GM19025 (cell line): ENCODE results near the gene ARID1B.

Experiments
- ATAC-seq: cut with Tn5 transposase; IDR thresholded peaks from one replicate; pipeline ENCODE4 v1.9.1; 2021; ENCODE audit warnings: mild to moderate bottlenecking, low read depth, moderate library complexity; ENCODE audit not compliant: unreplicated experiment

Gene ARID1B

GRCh38 chr6:156790711-156791319 lies 13.6 kb downstream of the ARID1B start:
- ATAC-seq: no peak

- peak; percentile 62 for ATAC-seq
These were observed 14.2 kb downstream of the ARID1B start for GRCh38 chr6:156791320-156791850.

DNA sequence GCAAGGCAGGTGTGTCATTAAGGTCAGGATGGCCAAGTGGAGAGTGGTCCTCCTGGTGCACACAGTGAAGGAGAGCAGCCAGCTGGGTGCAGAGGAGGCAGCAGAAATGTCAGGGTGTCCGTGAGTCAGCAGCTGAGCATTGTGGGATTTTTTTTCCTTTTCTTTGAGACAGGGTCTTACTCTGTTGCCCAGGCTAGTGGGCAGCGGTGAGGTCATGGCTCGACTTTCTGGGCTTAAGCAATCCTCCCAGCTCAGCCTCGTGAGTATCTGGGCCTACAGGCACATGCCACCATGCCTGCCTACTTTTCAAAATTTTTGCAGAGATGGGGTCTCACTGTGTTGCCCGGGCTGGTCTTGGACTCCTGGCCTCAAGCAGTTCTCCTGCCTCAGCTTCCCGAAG lies 16.0 kb downstream of the ARID1B start:
- no peak for ATAC-seq

DNA sequence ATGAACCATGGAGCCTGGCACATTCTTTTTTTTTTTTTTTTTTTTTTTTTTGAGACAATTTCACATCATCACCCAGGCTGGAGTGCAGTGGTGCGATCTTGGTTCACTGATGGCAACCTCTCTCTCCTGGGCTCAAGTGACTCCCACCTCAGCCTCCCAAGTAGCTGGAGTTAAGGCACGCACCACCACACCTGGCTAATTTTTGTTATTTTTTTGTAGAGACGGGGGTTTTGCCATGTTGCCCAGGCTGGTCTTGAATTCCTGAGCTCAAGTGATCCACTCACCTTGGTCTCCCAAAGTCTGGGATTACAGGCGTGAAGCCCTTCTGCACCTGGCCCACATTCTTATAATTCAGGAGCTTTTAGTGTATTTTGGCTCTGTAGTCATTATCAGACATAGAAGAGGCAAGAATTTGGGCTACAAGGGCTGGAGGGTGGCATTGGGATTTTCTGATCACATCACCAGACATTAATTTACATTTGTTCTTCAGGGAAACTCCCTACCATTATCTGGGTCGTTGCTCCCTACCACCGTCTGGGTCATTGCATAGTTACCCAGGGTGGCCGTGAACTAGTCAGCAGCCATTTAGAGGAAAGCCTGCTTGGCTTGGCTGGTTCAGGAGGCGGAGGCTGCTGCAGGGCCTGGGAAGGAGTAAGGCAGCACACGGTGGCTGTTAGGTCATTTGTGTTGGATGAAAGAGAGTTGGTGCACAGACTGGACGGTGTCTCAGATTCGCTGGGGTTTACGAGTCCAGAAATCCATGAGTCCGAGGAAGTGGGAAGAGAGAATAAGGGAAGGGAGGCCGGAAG lies 17.6 kb downstream of the ARID1B start:
- ATAC-seq: no peak

DNA sequence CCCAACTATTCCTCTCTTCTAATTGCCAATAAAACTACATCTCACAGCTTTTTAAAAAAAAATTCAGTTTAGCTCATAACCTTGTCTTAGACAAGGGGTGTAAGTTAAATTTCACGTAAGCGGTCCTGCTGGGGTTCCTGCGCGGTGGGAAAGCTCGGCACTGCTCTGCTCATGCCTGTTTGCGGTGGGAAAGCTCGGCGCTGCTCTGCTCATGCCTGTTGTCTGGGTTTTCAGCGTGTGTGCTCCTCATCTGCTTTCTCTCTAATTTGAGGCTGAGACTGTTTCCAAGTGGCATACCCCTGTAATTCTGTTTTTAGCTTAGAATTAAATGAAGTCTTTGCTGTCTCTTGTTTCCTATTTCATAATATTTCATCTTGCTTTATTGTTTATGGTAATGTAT lies 18.6 kb downstream of the ARID1B start:
- no peak for ATAC-seq

DNA sequence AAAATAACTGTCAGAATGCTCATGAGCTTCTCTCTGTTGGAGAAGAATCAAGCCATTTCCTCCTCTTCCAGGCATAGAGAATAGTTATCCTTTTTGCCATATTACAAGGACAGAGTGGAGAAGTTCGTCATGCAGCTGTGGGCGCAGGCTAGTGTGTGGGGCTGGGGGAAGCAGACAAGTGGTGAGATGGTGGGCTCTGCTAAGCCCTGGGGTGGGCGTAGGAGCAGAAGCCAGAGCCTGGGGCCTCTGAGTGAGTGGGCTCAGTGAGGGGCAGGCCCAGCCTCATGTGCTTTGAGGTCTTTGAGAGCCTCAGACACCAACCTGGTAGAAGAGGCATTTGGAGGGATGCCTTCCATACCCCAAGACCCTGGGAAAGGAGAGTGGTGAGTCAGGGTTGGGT lies 19.4 kb downstream of the ARID1B start:
- ATAC-seq: no peak

- no peak for ATAC-seq
These were observed 20.9 kb downstream of the ARID1B start for GRCh38 chr6:156797901-156798735.

DNA sequence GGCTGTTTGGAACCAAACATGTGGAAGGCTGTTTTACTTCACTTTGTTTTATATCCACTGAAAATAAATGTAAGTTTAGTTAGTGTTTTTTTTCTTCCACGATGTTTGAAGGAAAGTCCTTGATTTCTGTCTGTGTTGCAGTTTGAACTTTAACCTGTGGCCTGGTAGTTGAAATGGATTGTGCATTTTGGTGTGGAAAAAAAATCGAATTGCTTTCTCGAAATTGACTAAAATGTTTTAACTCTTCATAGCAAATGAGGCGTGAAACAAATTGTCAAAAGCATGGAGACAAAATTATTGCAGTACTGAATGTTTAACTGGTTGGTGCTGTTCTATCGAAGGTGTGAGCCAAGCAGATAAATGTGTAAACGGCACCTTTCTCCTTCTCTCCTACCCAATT lies 24.5 kb downstream of the ARID1B start:
- ATAC-seq: no peak

DNA sequence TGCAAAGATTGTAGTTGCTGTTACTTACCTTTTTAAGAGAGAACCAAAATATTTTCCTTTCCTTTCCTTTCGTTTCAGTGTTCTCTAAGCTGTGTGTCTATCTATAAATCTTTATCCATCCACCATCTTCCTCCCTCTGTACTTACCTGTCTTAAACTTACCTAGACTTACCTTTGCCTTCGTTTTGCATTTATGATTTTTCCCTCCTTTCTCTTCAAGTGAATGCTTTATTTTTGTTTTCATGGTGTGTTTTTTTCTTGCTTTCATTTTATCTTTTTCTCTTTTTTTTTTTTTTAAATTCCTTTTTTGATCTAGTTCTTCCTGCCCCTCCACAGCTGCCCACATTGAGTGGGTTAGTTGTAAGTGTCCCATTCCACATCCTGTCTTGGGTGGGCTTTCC lies 26.2 kb downstream of the ARID1B start:
- ATAC-seq: no peak

GRCh38 chr6:156804402-156804801 lies 27.2 kb downstream of the ARID1B start:
- ATAC-seq: no peak

DNA sequence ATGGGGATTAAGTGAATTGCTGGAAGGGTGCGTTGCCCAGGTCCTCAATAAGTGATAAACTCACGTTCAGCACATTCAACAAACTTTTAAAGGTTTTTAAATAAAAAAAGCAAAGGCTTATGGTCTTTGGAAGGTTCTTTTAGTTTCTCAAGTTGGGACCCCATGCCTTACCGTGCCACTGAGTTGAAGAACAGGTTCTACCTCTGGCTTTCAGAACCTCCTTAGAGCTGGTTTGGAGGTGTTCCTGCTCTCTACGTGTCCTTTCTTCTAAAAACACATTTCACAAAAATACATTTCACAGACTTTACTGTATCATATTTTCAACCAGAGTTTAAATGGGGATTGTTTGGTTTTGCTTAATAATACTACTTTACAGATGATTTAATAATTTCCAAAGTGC lies 29.0 kb downstream of the ARID1B start:
- ATAC-seq: no peak

DNA sequence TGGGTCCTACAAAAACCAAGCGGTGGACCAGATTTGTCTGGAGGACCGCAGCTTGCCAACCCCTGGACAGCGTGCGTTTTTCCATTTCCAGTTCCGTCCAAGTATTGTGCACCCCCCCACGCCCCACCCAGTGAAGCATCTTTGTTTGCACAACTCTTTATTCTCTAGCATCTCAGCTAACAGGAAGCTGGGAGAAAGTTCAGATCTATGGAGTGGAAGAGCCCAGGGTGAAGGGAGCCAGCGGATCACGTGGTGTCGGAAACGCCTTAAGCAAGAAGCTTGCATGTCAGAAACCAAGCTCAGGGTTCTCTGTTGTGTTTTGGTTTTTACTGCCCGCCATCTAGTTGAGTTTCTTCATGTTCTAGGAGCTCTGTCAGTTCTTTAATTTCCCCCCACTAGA lies 29.9 kb downstream of the ARID1B start:
- no peak for ATAC-seq

DNA sequence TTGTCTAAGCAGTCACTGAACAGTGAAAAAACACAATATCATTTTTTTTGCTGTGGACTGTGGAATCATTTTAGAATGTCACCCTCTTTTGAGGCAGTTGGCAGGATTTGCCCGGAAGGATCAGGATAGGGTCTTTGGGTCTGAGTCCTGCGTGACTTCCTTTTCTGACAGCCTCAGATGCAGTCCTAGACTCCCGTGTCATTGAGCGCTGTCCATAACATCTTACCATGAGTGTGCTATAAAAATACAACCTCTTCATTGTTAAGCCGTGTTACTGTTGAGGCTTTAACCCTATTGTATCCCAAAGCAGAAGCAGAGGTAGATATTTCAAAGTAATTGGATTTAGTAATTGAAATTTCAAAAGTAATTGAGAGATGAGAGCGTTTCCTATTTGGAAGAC lies 30.6 kb downstream of the ARID1B start:
- ATAC-seq: no peak

- no peak for ATAC-seq
These were observed 31.1 kb downstream of the ARID1B start for GRCh38 chr6:156808287-156808686.

DNA sequence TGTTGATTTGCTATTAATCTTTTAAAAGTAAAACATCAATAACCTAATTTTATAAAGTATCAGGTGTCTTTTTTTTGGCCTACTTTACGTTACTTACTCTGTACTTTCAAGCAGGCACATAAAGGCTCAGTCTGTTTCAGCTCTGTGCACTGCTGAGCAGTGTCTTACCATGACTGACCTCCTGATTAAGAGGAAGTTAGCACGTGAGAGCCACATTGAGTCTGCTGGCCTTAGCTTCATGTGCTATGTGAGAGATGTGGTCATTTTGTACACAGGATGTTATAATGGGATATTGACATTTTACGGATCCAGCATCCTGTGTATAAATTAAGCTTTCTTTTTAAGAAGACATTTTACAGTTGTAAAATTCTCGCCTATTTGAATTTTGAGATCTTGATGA lies 31.9 kb downstream of the ARID1B start:
- ATAC-seq: no peak

GRCh38 chr6:156809446-156810178 lies 32.4 kb downstream of the ARID1B start:
- ATAC-seq: no peak

GRCh38 chr6:156814036-156814581 lies 36.9 kb downstream of the ARID1B start:
- no peak for ATAC-seq

GRCh38 chr6:156816505-156816904 lies 39.3 kb downstream of the ARID1B start:
- no peak for ATAC-seq

DNA sequence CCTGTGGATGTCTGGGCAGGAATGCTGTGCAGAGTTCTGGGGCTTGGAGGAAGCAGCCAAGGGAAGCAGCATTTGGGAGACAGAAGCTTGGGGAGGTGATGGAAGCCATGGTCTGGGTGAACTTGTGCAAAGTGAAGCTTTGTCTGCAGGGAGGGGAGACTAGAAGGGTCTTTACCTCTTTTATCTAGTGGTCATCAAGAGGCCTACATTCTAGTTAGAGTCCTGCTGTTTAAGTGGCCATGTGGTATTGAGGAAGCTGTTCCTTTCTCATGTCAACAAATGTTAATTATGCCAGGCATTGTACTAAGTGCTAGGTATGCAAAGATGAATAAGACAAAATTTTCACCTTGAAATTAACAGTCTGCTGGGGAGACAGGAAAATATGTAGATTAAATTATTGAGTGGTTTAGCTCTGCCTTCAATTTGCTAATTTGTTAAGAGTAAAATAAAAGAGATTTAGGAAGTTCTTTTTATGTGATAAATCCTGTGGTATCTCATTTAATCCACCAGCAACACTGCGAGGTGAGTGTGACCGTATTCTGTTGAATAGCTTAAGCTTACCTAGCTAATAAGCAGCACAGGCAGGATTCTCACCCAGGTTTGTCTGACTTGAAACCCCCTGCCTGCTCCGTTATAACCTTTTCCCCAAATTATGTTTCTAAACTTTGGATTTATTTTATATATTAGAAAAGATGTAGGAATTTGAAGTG lies 43.1 kb downstream of the ARID1B start:
- no peak for ATAC-seq

GRCh38 chr6:156821707-156822106 lies 44.5 kb downstream of the ARID1B start:
- ATAC-seq: no peak
